ENCODE measurements around the gene IQGAP2. TPM values are rescaled to one million over a fixed set of nuclear protein-coding genes. Genes with fewer than 3 reads are reported as not detected.

The IQGAP2 gene
- total RNA-seq, 6 experiments from 2014 or later, result 96.4 to 152 (median 123) TPM

GRCh38 chr5:76585783-76586217 is 182.7 kb downstream of the IQGAP2 start:
- ATAC-seq (no peak), DNase-seq (no peak)
- Histone ChIP-seq H3K9me3 (no peaks in the 10 kb centered on the region), H3K36me3 (peaks cover 0 to 9% (median 4%) of the 10 kb centered on the region in 4 donors), H3K4me1 (peaks cover 0 to 26% (median 12%) of the 10 kb centered on the region in 4 donors), H3K4me3 (no peak overlapping the region), H3K27ac (no peak overlapping the region), H3K27me3 (no peaks in the 10 kb centered on the region)
- intact Hi-C loops (cut with DNase I), result no loop called here
- WGBS (ENCODE audit: insufficient coverage, low coverage, low lambda C conversion rate, missing lambda C conversion rate), result 94% methylated on average over 3 of the region's 3 CpGs
- no peak for TF ChIP-seq CTCF (IDR thresholded peaks at IDR 0.05)
- no peak for TF ChIP-seq POLR2A (IDR thresholded peaks at IDR 0.05)

- Histone ChIP-seq H3K27me3 (no peaks in the 10 kb centered on the region), H3K4me1 (peaks cover 0 to 18% (median 8%) of the 10 kb centered on the region in 4 donors), H3K36me3 (peaks cover 0 to 13% (median 6%) of the 10 kb centered on the region in 4 donors), H3K4me3 (no peak overlapping the region), H3K9me3 (no peaks in the 10 kb centered on the region), H3K27ac (no peak overlapping the region)
- no peak for TF ChIP-seq POLR2A (IDR thresholded peaks at IDR 0.05)
- intact Hi-C loops (cut with DNase I), result no loop called here
- 90% methylated on average over 3 of the region's 4 CpGs for WGBS (ENCODE audit: insufficient coverage, low coverage, low lambda C conversion rate, missing lambda C conversion rate)
- no peak for ATAC-seq
- DNase-seq, result no peak
Measured at GRCh38 chr5:76586531-76586930, 183.4 kb downstream of the IQGAP2 start.

- Histone ChIP-seq H3K4me3 (no peak overlapping the region), H3K9me3 (no peaks in the 10 kb centered on the region), H3K36me3 (peaks cover 0 to 28% (median 13%) of the 10 kb centered on the region in 4 donors), H3K27ac (no peak overlapping the region), H3K27me3 (no peaks in the 10 kb centered on the region), H3K4me1 (no peaks in the 10 kb centered on the region)
- 100% methylated on average over 1 of the region's 1 CpG for WGBS (ENCODE audit: insufficient coverage, low coverage, low lambda C conversion rate, missing lambda C conversion rate)
- peak in 3 of 4 donors; percentile 26 to 67 (median 63) for ATAC-seq
- DNase-seq, result no peak
- intact Hi-C loops (cut with DNase I), result no loop called here
- TF ChIP-seq POLR2A (IDR thresholded peaks at IDR 0.05) (no peak), CTCF (IDR thresholded peaks at IDR 0.05) (no peak)
Measured at GRCh38 chr5:76590027-76590426, 186.9 kb downstream of the IQGAP2 start.

- intact Hi-C loops (cut with DNase I), result no loop called here
- Histone ChIP-seq H3K4me3 (no peak overlapping the region), H3K4me1 (no peaks in the 10 kb centered on the region), H3K9me3 (no peaks in the 10 kb centered on the region), H3K27me3 (no peaks in the 10 kb centered on the region), H3K27ac (no peak overlapping the region), H3K36me3 (peaks cover 0 to 28% (median 13%) of the 10 kb centered on the region in 4 donors)
- DNase-seq (no peak), ATAC-seq (no peak)
- no peak for TF ChIP-seq CTCF (IDR thresholded peaks at IDR 0.05)
- 97% methylated on average over 3 of the region's 3 CpGs for WGBS (ENCODE audit: insufficient coverage, low coverage, low lambda C conversion rate, missing lambda C conversion rate)
Measured at GRCh38 chr5:76591366-76591765, 188.3 kb downstream of the IQGAP2 start.

GRCh38 chr5:76592692-76593091 is 189.6 kb downstream of the IQGAP2 start:
- intact Hi-C loops (cut with DNase I), result no loop called here
- Histone ChIP-seq H3K4me1 (no peaks in the 10 kb centered on the region), H3K9me3 (no peaks in the 10 kb centered on the region), H3K27ac (no peak overlapping the region), H3K27me3 (no peaks in the 10 kb centered on the region), H3K36me3 (peaks cover 0 to 32% (median 16%) of the 10 kb centered on the region in 4 donors), H3K4me3 (no peak overlapping the region)
- 65% methylated on average over 3 of the region's 3 CpGs for WGBS (ENCODE audit: insufficient coverage, low coverage, low lambda C conversion rate, missing lambda C conversion rate)
- TF ChIP-seq POLR2A (IDR thresholded peaks at IDR 0.05) (no peak), CTCF (IDR thresholded peaks at IDR 0.05) (no peak)
- DNase-seq (no peak), ATAC-seq (no peak)

Measured in right lobe of liver (tissue), 6 donors.